AG10803 (cell line): ENCODE measurements around the gene UBAP1L.

Experiments
- DNase-seq: peaks from one replicate; pipeline ENCODE4 v3.0.0; 2010; ENCODE audit warnings: low read depth
- H3K4me3 ChIP-seq: 2 replicates; pipeline ENCODE4 v1.5.1; 2011; ENCODE audit warnings: mild to moderate bottlenecking, low read length, control low read depth
- CTCF ChIP-seq: conservative IDR thresholded peaks from 2 replicates; pipeline ENCODE4 v1.5.1; 2011; ENCODE audit warnings: mild to moderate bottlenecking, low read length, control low read depth, inconsistent platforms

UBAP1L gene

GRCh38 chr15:65059931-65060596 is 54.9 kb downstream of the UBAP1L start:
- H3K4me3 ChIP-seq = no peak overlapping the region
- no peak for DNase-seq
- TF ChIP-seq CTCF = no peak

- DNase-seq = no peak
- TF ChIP-seq CTCF = no peak
- H3K4me3 ChIP-seq = no peak overlapping the region
Observed at GRCh38 chr15:65059369-65059750, 55.6 kb downstream of the UBAP1L start.

- no peak for TF ChIP-seq CTCF
- DNase-seq = no peak
- no peak overlapping the region for H3K4me3 ChIP-seq
Observed at GRCh38 chr15:65058394-65059368, 56.3 kb downstream of the UBAP1L start.

GRCh38 chr15:65057549-65057940 is 57.5 kb downstream of the UBAP1L start:
- no peak overlapping the region for H3K4me3 ChIP-seq
- no peak for DNase-seq
- no peak for TF ChIP-seq CTCF

- H3K4me3 ChIP-seq = no peak overlapping the region
- TF ChIP-seq CTCF = no peak
- no peak for DNase-seq
Observed at GRCh38 chr15:65056868-65057548, 58.0 kb downstream of the UBAP1L start.

- H3K4me3 ChIP-seq = no peak overlapping the region
- no peak for DNase-seq
- TF ChIP-seq CTCF = no peak
Observed at GRCh38 chr15:65056106-65056505, 58.9 kb downstream of the UBAP1L start.
